Renal pelvis (tissue), 4 donors: ENCODE results near the gene FAM13A. TPM values are rescaled to one million over a fixed set of nuclear protein-coding genes. Genes with fewer than 3 reads are reported as not detected.

Experiments used
- DNase-seq: peaks from one replicate; pipeline ENCODE4 v3.0.0-alpha.2; 2013
- polyA plus RNA-seq, 3 donors: library from polyadenylated mRNA; unstranded; fragments of 120-200 nt; gene quantifications; one replicate each; pipeline ENCODE4 v1.2.1, GENCODE V29; 2013; ENCODE audit not compliant: insufficient read length in 3 of 3

The FAM13A gene
- polyA plus RNA-seq, 3 donors: 29.8 to 37.6 (median 36.9) TPM

- DNase-seq: no peak
Measured at GRCh38 chr4:88816360-88816759, 240.6 kb downstream of the FAM13A start.

DNA sequence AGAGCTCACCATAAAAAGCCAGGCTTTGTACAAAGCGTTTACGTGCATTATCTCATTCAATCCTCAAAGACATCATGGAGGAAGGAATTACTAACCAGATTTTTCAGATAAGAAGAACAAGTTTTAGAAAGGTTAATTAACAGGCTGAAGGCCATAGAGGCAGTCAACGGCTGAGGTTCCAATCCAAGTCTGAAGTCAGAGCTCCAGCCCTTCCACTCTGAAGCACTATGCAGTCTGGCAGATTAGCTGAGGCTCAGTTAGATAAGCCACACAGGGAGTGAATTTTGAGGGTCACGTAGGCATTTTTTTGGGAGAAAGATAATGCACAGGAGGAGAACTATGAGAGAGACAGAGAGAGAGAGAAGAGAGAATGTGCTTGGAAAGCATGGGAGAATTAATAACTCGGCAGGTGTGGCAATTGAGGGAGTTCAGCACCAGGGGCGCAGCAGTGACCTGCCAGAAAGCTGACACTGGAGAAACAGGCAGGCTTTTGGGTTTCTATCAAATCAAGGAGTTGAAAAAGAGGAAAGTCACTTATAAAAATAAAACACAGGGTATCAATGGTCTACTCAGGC, 242.9 kb downstream of the FAM13A start:
- DNase-seq: no peak

DNA sequence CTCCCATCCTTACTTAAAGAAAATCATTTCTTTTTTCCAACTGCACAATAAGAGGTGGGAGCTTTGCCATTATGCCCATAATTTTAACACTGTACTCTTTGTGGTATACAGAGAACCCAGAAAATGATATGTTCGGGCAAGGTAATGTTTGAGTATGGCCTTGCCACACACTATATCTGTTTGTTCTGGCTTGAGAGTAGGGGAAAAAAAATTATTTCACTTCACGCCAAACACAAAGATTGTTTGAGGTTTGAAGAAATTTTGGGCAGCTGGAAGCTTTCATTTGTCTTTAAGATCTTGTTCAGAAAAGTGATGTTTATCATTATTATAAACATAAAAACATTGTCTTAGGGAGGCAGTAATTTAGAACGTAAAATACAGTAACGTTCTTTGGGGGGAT, 244.0 kb downstream of the FAM13A start:
- DNase-seq: no peak

GRCh38 chr4:88812420-88812819, 244.6 kb downstream of the FAM13A start:
- no peak for DNase-seq

DNA sequence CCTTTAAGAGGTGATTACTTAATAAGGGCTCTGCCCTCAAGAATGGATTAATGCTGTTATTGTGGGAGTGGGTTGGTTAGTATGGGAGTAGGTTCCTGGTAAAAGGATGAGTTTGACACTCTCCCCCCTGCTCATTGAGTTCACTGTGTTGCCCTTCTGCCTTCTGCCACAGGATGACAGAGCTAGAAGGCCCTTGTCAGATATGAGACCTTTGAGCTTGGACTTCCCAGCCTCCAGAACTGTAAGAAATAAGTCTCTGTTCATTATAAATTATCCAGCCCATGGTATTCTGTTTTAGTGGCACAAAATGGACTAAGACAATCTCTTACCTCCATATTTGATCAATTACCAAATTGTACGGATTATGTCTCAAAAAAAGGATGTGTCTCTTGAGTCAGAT, 245.1 kb downstream of the FAM13A start:
- no peak for DNase-seq

GRCh38 chr4:88810325-88810724, 246.7 kb downstream of the FAM13A start:
- no peak for DNase-seq

DNA sequence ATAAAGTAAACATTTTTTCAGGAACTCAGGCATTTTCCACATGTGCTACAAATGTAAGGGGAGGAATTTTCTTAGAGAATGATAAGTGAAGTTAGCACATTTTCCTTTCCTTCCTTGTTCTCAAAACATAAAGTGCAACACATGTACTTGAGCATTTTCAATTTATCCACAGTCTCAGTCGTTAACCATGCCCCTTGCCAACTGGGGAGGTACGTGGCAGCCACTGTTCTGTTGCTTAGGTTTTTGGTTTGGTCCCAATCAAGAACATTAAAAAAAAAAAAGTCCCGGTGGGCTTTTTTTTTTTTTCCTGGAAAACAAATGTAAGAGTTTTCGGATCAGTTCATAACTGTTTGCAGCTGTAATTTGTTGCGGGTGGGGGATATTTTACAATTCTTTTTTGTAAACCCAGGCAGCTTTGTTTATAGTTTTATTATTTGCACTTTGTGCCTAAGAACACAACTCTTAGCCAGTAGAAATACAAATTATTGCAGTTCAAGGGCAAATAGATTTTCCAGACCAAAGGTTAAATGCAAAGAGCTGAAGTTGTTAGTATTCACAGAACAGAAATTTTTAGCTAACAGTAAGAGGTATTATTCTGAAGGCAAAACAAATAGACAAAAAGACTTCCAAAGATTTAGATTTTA, 247.3 kb downstream of the FAM13A start:
- DNase-seq: no peak

- DNase-seq: no peak
Measured at GRCh38 chr4:88809101-88809500, 247.9 kb downstream of the FAM13A start.

- no peak for DNase-seq
Measured at GRCh38 chr4:88807499-88807898, 249.5 kb downstream of the FAM13A start.

DNA sequence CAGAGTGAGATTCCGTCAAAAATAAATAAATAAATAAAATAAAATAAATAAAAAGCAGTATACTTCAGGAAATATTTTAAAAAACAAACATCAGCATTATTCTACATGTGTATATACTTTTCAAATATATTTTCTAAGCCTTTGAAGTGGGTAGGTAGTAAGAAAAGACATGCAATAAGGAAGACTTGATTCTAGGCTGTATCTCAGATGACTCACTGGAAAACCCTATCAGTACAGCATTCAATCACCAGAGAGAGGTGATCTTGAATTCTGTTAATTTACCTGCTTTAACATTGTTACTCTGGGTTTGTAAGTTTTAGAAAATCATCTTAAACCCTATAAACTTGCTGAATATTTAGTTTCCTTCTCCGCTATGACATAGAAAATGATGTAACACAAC, 252.8 kb downstream of the FAM13A start:
- DNase-seq: no peak

- no peak for DNase-seq
Measured at GRCh38 chr4:88803600-88804096, 253.3 kb downstream of the FAM13A start.

DNA sequence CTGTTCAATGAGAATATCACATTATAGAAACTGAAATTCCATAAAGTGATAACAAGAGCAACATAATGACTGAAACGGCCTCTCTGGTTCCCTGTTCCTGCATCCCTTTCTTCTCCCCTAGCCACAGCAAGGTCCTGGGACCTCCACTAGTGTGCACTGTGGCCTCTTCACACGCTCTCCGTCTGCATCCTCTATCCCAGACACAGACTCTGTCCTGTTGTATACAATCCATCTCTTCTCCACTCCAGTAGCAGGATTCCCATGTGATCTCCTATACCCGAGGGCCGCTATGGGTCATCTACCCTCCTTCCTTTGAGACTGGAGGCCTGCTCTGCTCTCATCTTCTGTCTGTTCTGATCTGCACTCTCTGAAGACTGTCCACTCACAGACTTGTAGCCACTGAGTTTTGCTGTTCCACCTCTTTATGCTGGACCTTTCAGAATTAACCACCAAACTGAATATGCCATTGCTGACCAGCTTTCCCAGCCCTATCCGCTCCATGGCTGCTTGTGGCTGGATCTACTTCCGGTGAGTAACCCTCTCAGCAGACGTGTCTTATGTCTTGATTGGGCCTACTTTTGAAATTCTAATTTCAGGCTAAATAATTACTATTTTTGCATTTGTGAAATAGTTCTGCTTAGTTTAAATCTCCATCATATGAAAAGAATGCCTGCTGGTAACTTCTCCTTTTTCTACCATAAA, 254.2 kb downstream of the FAM13A start:
- no peak for DNase-seq

GRCh38 chr4:88802138-88802537, 254.8 kb downstream of the FAM13A start:
- DNase-seq: no peak

DNA sequence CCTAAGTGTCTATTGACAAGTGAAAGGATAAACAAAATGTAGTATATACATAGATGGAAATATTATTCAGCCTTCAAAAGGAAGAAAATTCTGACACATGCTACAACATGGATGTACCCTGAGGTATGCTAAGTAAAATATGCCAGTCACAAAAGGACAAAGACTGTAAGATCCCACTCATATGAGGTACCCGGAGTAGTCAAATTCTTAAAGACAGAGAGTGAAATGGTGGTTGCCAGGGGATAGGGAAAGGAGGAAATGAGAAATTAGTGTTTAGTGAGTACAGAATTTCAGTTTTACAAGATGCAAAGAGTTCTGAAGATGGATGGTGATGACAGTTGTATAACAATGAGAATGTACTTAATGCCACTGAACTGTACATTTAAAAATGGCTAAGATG, 257.1 kb downstream of the FAM13A start:
- no peak for DNase-seq

GRCh38 chr4:88797725-88798124, 259.3 kb downstream of the FAM13A start:
- DNase-seq: no peak

DNA sequence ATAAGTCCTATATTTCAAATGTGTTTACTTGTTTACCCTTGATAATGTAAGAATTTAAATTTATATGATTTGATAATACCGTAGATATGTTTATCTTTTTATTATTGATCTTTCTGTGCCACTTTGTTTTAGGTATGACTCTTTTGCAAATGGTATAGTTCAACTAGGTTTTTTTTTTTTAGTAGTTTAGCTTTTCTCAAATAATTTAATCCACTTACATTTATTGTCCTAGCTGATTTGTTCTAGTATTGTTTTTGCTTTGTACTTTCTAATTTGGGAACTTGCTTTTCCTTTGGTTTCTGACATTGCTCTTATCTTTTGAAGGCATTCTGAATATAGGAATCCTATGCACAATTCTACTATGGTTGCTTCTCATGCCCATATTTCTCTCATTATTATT, 260.4 kb downstream of the FAM13A start:
- no peak for DNase-seq

DNA sequence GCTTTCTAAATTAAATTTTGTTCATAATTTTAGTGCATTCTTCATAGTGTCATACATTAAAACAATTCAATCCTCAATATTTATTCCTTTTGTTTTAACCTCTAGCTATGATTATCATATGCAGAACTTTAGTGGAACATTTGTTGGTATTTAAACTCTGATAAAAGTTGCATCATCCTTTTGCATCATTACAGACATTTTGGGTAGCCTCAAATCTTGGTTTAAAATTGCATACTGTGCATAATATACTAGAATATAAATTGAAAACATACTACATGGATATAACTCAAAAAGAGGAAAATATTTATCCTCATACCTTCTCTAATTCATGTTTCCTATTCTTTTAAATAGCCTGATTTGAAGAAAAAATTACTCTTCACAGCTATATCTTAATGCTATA, 262.0 kb downstream of the FAM13A start:
- no peak for DNase-seq

GRCh38 chr4:88794087-88794690, 262.8 kb downstream of the FAM13A start:
- no peak for DNase-seq

GRCh38 chr4:88793475-88793874, 263.5 kb downstream of the FAM13A start:
- no peak for DNase-seq

GRCh38 chr4:88792821-88793220, 264.2 kb downstream of the FAM13A start:
- no peak for DNase-seq

DNA sequence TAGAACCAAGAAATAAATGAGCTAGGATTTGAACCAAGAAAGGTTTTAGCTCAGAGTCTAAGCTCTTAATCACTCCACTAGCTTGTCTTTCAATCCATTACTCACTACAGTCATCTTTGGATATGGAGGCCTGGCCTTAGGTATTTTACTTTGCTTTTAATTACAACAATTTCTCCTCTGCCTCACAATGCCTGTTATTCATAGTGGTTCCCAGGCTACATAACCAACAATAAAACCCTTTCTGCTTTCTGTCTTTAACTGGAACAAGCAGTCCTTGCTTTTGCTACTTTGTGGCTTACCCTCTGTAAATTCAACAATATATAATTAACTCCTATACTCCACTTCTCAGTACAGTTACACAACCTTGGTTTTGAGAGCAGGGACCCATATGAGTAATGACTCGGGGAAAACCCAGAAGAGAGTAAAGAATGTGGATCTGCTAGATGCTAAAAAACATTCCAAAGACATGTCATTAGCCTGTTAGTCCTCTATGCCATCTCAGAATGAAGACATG, 264.7 kb downstream of the FAM13A start:
- no peak for DNase-seq

DNA sequence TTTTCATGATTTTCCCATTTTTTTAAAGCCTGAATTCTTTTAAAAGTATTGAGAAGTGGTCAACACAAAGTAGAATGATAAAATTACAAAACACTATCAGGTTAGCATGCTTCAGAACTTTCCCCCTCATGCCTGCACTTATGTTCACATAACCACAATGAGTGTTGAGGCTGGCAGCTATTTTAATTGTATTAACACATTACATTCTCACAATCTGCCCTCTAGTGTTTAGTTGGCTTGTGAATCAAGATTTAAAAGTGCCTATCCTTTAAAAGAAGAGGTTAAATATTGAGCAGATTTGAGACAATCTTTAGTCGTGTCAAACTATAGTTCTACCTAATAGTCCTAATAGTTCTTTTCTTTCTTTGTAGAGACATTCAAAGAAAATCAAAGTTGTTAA, 265.7 kb downstream of the FAM13A start:
- DNase-seq: no peak

DNA sequence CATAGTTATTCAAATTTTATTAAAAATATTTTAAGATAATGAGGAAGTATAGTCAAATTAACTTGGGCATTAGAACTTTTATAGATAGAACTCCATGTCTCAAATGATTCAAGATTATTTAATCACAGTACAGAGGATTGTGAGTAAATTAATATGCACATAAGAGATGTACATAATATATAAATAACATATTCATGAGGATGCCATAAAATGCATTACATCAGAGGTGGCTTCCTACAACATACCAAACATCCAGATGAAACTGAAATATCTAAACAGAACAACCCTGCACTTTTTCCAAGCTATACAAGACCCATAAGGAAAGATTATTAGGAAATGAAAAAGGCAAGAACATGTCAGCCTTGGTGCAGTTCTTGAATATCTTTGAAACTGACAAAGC, 268.1 kb downstream of the FAM13A start:
- no peak for DNase-seq
